ENCODE data around the gene ALDH1L1.

- TF ChIP-seq GATA2 (IDR thresholded peaks at IDR 0.05; ENCODE audit: low read depth, low read length) (no peak), GATA3 (IDR thresholded peaks at IDR 0.05; ENCODE audit: low read depth, low read length) (no peak)
Observed at GRCh38 chr3:126110431-126111125, 69.8 kb downstream of the ALDH1L1 start.
